ENCODE measurements around the gene DNAH7. TPM values are rescaled to one million over a fixed set of nuclear protein-coding genes. Genes with fewer than 3 reads are reported as not detected.

Gene DNAH7
- total RNA-seq, 2 experiments from 2014 or later, result 0.07 TPM

GRCh38 chr2:195912079-195912478 lies 156.6 kb downstream of the DNAH7 start:
- ATAC-seq (no peak), DNase-seq (no peak)
- Mint-ChIP-seq H3K27ac (no peak overlapping the region), H3K4me1 (ENCODE audit: low read depth) (no peaks in the 10 kb centered on the region), H3K36me3 (ENCODE audit: low read depth) (no peaks in the 10 kb centered on the region), H3K4me3 (no peak overlapping the region), H3K27me3 (no peaks in the 10 kb centered on the region), H3K9me3 (no peaks in the 10 kb centered on the region)
- ChIA-PET POLR2A (no interaction called here), CTCF (no interaction called here)
- no peak for TF ChIP-seq CTCF (IDR thresholded peaks at IDR 0.05)
- intact Hi-C loops (cut with micrococcal nuclease), result no loop called here

- no peak for ATAC-seq
- Mint-ChIP-seq H3K27ac (no peak overlapping the region), H3K9me3 (no peaks in the 10 kb centered on the region), H3K27me3 (no peaks in the 10 kb centered on the region), H3K4me1 (ENCODE audit: low read depth) (no peaks in the 10 kb centered on the region), H3K36me3 (ENCODE audit: low read depth) (no peaks in the 10 kb centered on the region), H3K4me3 (no peak overlapping the region)
- ChIA-PET POLR2A (no interaction called here), CTCF (no interaction called here)
- no peak for TF ChIP-seq CTCF (IDR thresholded peaks at IDR 0.05)
- no peak for DNase-seq
- intact Hi-C loops (cut with micrococcal nuclease), result no loop called here
Observed at GRCh38 chr2:195910570-195910969, 158.1 kb downstream of the DNAH7 start.

GRCh38 chr2:195909926-195910325 lies 158.7 kb downstream of the DNAH7 start:
- no peak for TF ChIP-seq CTCF (IDR thresholded peaks at IDR 0.05)
- Mint-ChIP-seq H3K4me3 (no peak overlapping the region), H3K27me3 (no peaks in the 10 kb centered on the region), H3K36me3 (ENCODE audit: low read depth) (no peaks in the 10 kb centered on the region), H3K9me3 (no peaks in the 10 kb centered on the region), H3K27ac (no peak overlapping the region), H3K4me1 (ENCODE audit: low read depth) (no peaks in the 10 kb centered on the region)
- ChIA-PET POLR2A (no interaction called here), CTCF (no interaction called here)
- no peak for ATAC-seq
- no peak for DNase-seq
- intact Hi-C loops (cut with micrococcal nuclease), result no loop called here

- no peak for ATAC-seq
- H3K4me1 Mint-ChIP-seq (ENCODE audit: low read depth), result no peaks in the 10 kb centered on the region
- ChIA-PET CTCF (no interaction called here), POLR2A (no interaction called here)
- no peak for TF ChIP-seq CTCF (IDR thresholded peaks at IDR 0.05)
- no peak overlapping the region for H3K4me3 Mint-ChIP-seq
- DNase-seq, result no peak
- no peaks in the 10 kb centered on the region for H3K9me3 Mint-ChIP-seq
- H3K27ac Mint-ChIP-seq, result no peak overlapping the region
- no peaks in the 10 kb centered on the region for H3K36me3 Mint-ChIP-seq (ENCODE audit: low read depth)
- H3K27me3 Mint-ChIP-seq, result no peaks in the 10 kb centered on the region
- intact Hi-C loops (cut with micrococcal nuclease), result no loop called here
Observed at GRCh38 chr2:195907474-195907873, 161.2 kb downstream of the DNAH7 start.

GRCh38 chr2:195903956-195904355 lies 164.7 kb downstream of the DNAH7 start:
- Mint-ChIP-seq H3K4me1 (ENCODE audit: low read depth) (no peaks in the 10 kb centered on the region), H3K9me3 (no peaks in the 10 kb centered on the region), H3K4me3 (no peak overlapping the region), H3K27me3 (no peaks in the 10 kb centered on the region), H3K27ac (no peak overlapping the region), H3K36me3 (ENCODE audit: low read depth) (no peaks in the 10 kb centered on the region)
- DNase-seq (no peak), ATAC-seq (no peak)
- intact Hi-C loops (cut with micrococcal nuclease), result no loop called here
- CTCF ChIA-PET, result no interaction called here
- POLR2A ChIA-PET, result interaction anchor here (0.5 to 0.9 kb wide), 2 partner anchors 15 to 266 kb away, joined by 3 read pairs; no protein-coding TSS in a partner anchor
- no peak for TF ChIP-seq CTCF (IDR thresholded peaks at IDR 0.05)

Measured in activated CD8-positive, alpha-beta T cell treated with anti-CD3 and anti-CD28 coated beads for 36 hours (primary cell).